ENCODE data around the gene AMDHD1.

Gene AMDHD1

GRCh38 chr12:95943330-95943842 lies at the start of gene AMDHD1:
Gene AMDHD1 (plus strand): TSS chr12:95943331. CDS start chr12:95943399, 68 bp downstream.
- peak; percentile 42 for DNase-seq (ENCODE audit: low read depth, low spot score)
- in situ Hi-C loops (cut with HindIII; ENCODE audit: low sequenced_read_pairs): no loop called here
- TF ChIP-seq, protein P1, sequence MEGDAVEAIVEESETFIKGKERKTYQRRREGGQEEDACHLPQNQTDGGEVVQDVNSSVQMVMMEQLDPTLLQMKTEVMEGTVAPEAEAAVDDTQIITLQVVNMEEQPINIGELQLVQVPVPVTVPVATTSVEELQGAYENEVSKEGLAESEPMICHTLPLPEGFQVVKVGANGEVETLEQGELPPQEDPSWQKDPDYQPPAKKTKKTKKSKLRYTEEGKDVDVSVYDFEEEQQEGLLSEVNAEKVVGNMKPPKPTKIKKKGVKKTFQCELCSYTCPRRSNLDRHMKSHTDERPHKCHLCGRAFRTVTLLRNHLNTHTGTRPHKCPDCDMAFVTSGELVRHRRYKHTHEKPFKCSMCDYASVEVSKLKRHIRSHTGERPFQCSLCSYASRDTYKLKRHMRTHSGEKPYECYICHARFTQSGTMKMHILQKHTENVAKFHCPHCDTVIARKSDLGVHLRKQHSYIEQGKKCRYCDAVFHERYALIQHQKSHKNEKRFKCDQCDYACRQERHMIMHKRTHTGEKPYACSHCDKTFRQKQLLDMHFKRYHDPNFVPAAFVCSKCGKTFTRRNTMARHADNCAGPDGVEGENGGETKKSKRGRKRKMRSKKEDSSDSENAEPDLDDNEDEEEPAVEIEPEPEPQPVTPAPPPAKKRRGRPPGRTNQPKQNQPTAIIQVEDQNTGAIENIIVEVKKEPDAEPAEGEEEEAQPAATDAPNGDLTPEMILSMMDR (IDR thresholded peaks at IDR 0.05; ENCODE audit: low read depth, low read length): no peak
- peak within 1 kb of the TSS; percentile 62 for H3K4me3 ChIP-seq (ENCODE audit: low read depth, low read length)

DNA sequence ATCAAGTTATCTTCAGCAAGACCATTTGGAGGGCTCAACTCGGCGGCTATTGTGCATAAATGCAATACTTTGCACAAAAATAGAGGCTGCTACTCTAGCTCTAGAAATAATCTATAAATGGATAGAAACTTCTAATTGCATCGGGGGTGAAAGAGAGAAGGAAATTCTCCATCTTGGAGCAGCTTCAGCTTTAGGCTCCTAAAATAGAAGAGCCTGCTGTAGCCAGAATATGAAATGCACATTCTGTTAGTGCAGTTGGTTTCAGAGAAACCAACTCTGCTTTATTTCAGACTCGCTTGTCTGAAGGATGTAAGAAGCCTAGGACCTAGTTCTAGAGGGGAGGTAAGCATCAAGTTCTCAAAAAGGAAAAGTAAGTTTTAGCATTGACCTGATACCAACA lies 46.3 kb upstream of the AMDHD1 start:
- DNase-seq (ENCODE audit: low read depth, low spot score): no peak
- TF ChIP-seq, protein P1 (IDR thresholded peaks at IDR 0.05; ENCODE audit: low read depth, low read length): no peak
- in situ Hi-C loops (cut with HindIII; ENCODE audit: low sequenced_read_pairs): no loop called here
- H3K4me3 ChIP-seq (ENCODE audit: low read depth, low read length): no peak overlapping the region

DNA sequence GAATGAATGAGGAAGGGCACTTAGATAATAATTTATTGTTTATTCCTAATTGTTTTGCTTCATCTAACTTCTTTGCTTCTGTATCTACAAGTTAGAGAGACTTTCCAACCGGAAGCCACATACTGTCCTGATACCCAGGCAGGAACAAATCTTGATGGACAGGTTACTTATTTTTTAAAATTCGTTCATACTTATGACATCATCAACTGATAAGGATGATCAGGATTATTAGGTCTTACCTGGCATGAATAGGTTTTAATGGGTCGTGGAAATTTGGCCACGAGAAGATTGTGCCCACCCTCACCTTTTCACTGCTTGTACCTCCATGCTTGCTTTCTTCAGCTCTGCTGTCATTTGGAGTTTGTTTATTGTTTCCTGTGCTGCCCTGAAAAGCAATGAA lies 45.0 kb upstream of the AMDHD1 start:
- no peak for DNase-seq (ENCODE audit: low read depth, low spot score)
- no peak overlapping the region for H3K4me3 ChIP-seq (ENCODE audit: low read depth, low read length)
- in situ Hi-C loops (cut with HindIII; ENCODE audit: low sequenced_read_pairs): no loop called here
- TF ChIP-seq, protein P1 (IDR thresholded peaks at IDR 0.05; ENCODE audit: low read depth, low read length): no peak

- peak; percentile 5 for DNase-seq (ENCODE audit: low read depth, low spot score)
- no peak overlapping the region for H3K4me3 ChIP-seq (ENCODE audit: low read depth, low read length)
- TF ChIP-seq, protein P1 (IDR thresholded peaks at IDR 0.05; ENCODE audit: low read depth, low read length): no peak
- in situ Hi-C loops (cut with HindIII; ENCODE audit: low sequenced_read_pairs): no loop called here
These were observed 34.6 kb upstream of the AMDHD1 start for GRCh38 chr12:95908573-95908972.

DNA sequence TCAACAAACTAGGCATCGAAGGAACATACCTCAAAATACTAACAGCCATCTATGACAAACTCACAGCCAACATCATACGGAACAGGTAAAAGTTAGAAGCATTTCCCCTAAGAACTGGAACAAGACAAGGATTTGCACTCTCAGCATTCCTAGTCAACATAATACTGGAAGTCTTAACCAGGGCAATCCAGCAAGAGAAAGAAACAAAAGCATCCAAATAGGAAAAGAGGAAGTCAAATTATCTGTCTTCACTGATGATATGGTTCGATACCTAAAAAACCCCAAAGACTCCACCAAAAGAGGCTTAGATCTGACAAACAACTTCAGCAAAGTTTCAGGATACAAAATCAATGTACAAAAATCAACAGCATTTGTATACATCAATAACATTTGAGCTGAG lies 33.3 kb upstream of the AMDHD1 start:
- in situ Hi-C loops (cut with HindIII; ENCODE audit: low sequenced_read_pairs): no loop called here
- TF ChIP-seq, protein P1 (IDR thresholded peaks at IDR 0.05; ENCODE audit: low read depth, low read length): no peak
- DNase-seq (ENCODE audit: low read depth, low spot score): no peak
- no peak overlapping the region for H3K4me3 ChIP-seq (ENCODE audit: low read depth, low read length)

GRCh38 chr12:95918194-95918993 lies 24.7 kb upstream of the AMDHD1 start:
- no peak overlapping the region for H3K4me3 ChIP-seq (ENCODE audit: low read depth, low read length)
- TF ChIP-seq, protein P1 (IDR thresholded peaks at IDR 0.05; ENCODE audit: low read depth, low read length): peak; percentile 90
- peak; percentile 47 for DNase-seq (ENCODE audit: low read depth, low spot score)
- in situ Hi-C loops (cut with HindIII; ENCODE audit: low sequenced_read_pairs): no loop called here

Data from astrocyte of the spinal cord (primary cell).